GM08714 (cell line): ENCODE results near the gene OSGIN1.

Source experiments
- H3K4me3 ChIP-seq: fragments of 200-500 bp; sonication (Bioruptor generic); 2 replicates; pipeline ENCODE4 v1.5.1; 2014; ENCODE audit warnings: mild to moderate bottlenecking, low read length, inconsistent platforms
- ZNF274 ChIP-seq: IDR thresholded peaks from 2 replicates; pipeline ENCODE4 v1.6.1; 2012; ENCODE audit warnings: mild to moderate bottlenecking, low read depth, low read length

OSGIN1 gene

GRCh38 chr16:83973581-83974385 lies 20.7 kb downstream of the OSGIN1 start:
- no peak overlapping the region for H3K4me3 ChIP-seq
- no peak for TF ChIP-seq ZNF274

DNA sequence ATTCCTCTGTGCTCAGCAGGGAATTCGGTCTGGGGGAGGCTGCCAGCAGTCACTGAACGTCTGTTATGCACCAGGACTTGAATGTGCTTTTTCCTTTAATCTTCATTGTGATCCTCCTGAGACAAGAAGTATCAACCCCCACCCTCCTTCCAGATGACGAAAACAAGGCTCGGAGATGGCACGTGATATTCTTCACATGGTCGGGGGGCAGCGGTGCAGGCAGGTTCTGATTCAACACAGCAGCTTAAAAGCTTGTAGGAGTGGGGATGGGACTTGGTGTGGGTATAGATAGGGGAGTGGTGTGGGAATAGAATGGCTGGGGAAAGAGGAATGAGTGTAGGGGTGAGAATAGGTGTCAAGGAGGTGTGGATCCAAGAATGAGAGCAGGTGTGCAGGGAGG lies 21.4 kb downstream of the OSGIN1 start:
- no peak for TF ChIP-seq ZNF274
- no peak overlapping the region for H3K4me3 ChIP-seq

- no peak overlapping the region for H3K4me3 ChIP-seq
- TF ChIP-seq ZNF274, result no peak
These were observed 22.7 kb downstream of the OSGIN1 start for GRCh38 chr16:83975590-83976260.

DNA sequence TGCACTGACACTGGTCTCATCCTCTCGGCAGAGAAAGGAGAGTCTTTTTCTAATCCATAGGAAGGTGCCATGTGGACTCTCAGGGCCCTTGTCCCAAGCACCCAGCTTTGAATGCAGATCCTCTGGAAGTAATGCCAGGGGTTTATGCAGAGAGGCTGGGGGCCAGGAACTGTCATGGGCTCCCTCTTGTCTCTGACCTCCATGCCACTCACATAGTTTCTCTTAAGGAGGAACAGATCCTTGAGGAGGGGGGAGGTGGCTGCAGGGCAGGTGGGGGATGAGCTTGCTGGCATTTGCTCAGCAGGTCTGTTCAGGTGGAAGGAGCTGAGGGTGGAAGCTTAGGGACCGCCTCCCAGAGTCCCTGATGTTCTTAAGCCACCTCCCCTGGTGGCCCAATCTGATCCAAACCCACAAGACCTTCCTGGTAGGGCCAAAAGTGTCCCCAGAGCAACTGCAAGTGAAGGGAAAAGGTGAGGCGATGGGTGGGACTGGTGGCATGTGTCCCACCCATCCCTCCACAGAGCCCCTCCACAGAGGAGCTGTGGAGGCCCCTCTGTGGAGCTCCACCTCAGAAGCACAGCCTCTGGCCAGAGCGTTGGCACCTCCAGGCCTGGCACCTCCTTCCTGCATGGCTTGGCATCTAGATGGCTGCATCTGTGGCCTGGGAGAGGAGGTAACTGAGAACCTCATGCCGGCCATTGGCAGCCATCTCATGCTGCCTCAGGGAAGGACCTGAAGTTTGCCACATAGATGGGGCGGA lies 24.2 kb downstream of the OSGIN1 start:
- TF ChIP-seq ZNF274, result no peak
- H3K4me3 ChIP-seq, result no peak overlapping the region

DNA sequence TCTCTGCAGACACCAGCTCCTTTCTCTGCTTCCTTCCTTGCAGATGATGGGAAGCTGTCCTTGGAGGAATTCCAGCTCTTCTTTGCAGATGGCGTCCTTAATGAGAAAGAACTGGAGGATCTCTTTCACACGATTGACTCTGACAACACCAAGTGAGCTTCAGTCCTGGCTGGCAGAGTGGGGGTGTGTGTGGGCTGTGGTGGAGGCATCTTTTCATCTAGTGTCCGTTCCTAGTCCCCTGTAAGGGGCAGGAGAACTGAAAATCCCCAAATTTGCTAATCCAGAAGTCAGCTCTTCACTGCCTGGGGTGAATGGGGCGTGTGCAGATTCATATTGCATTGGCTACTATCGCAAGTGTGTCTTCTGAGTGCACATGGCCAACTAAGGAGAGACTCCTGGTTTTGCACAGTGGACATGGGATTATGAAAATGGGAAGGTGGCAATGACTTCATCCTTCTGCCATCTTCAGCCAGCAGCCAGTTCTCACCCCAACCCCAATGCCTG lies 25.4 kb downstream of the OSGIN1 start:
- no peak overlapping the region for H3K4me3 ChIP-seq
- TF ChIP-seq ZNF274, result no peak

- TF ChIP-seq ZNF274, result no peak
- H3K4me3 ChIP-seq, result no peak overlapping the region
These were observed 26.4 kb downstream of the OSGIN1 start for GRCh38 chr16:83979441-83979840.

GRCh38 chr16:83980794-83981193 lies 27.8 kb downstream of the OSGIN1 start:
- no peak overlapping the region for H3K4me3 ChIP-seq
- TF ChIP-seq ZNF274, result no peak

DNA sequence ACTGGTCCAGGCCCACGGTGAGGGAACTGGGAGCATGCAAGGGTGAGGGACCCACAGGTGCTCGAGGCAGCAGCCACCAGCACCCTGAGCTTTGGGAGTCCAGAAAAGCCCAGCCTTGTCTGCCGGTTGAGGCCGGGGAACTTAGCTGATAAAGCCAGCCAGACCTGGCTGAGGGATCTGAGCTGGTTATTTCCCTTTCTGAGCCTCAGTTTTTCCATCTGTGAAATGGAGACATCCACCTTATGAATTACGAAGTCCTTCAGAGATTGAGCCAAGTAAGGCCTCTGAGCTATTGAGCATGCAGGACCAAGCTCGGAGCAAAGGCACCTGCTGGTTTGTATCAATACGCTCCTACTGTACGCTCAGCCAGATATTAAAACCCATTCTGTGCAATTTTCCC lies 28.8 kb downstream of the OSGIN1 start:
- TF ChIP-seq ZNF274, result no peak

DNA sequence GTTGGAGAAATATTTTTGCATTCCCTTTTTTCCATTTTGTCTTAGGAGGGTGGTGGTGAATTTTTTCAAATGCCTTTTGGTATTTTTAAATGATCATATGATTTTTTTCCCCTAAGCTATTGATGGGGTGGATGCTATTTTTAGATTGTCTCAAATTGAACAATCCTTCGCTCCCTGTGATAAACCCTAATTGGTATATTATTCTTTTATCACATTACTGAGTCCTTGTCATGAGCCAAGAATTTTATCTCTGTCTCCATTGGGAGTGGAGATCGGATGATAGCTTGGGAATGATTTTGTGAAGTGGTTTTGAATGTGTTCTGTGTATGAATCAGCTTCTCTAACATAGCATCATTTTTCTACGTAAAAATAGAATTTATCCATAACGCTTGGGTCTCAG lies 30.5 kb downstream of the OSGIN1 start:
- no peak for TF ChIP-seq ZNF274
- H3K4me3 ChIP-seq, result no peak overlapping the region

More for the DNA sequence above, 28.8 kb downstream of the OSGIN1 start:
- H3K4me3 ChIP-seq, result no peak overlapping the region

- TF ChIP-seq ZNF274, result no peak
These were observed 36.3 kb downstream of the OSGIN1 start for GRCh38 chr16:83989300-83989699.

DNA sequence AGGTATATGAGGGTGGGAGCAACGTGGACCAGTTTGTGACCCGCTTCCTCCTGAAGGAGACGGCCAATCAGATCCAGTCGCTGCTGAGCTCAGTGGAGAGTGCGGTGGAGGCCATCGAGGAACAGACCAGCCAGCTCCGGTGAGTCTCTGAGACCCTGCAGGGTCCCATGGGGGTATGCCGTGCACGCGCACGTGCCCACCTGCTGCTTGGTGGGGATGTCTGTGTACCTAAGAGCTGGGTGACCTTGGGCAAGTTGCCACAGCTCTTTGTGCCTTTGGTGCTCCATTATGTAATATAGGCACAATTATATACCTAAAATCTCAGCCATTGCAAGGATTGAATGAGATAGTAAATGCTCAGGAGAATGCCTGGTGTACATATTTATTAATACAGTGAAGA lies 37.5 kb downstream of the OSGIN1 start:
- TF ChIP-seq ZNF274, result no peak
- H3K4me3 ChIP-seq, result no peak overlapping the region

More at GRCh38 chr16:83989300-83989699, 36.3 kb downstream of the OSGIN1 start:
- H3K4me3 ChIP-seq, result no peak overlapping the region

DNA sequence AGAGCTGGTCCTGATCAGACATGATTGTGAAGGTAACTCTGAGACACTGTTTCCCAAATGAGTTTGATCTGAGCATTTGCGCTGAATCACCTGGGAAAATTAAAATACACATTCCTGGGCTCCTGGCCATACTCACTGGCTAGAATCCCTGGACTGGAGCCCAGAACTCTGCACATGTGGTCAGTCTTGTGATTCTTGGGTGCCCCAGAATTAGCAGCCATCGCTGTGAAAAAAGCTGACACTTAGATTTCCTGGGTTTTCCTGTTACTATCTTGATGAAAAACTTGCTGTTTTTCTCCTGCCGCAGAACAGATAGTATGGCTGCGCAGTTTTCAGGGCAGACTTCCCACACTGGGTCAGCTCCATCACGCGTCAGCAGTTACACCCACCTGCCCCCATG lies 39.6 kb downstream of the OSGIN1 start:
- H3K4me3 ChIP-seq, result no peak overlapping the region
- TF ChIP-seq ZNF274, result no peak

DNA sequence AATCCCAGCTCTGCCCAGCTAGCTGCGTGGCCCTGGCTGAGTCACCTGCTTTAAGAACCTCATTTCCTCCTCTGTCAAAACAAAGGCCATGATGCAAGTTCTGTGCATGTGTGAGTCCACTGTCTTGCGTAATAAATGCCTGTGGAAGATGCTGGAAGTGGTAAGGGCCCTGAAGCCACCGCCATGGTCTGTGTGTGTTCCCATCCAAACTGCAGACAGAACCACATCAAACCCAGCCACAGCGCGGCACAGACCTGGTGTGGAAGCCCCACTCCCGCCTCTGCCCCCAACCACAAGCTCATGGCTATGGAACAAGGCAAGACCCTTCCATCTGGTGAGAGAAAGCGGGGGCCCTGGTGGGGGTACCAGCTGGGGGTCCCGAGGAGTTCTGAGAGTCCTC lies 41.0 kb downstream of the OSGIN1 start:
- H3K4me3 ChIP-seq, result no peak overlapping the region
- no peak for TF ChIP-seq ZNF274

DNA sequence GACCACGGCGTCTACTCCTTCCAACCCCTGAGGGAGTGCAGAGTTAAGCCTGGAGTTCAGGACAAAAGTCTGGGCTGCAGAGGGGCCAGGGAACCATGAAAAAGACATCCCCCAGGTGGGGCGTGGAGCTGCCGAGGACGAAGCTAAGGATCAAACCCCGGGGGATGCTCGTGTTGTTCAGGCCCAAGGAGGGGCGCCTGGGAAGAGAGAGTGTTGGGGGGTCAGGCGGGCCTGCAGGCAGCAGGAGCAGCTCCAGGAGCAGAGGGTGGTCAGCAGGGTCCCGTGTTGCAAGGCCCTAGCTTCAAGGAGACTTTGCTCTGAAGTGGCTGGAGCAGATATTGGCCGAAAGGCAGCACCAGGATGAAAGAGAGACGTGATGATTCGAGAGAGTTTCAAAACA lies 41.7 kb downstream of the OSGIN1 start:
- no peak for TF ChIP-seq ZNF274
- no peak overlapping the region for H3K4me3 ChIP-seq

DNA sequence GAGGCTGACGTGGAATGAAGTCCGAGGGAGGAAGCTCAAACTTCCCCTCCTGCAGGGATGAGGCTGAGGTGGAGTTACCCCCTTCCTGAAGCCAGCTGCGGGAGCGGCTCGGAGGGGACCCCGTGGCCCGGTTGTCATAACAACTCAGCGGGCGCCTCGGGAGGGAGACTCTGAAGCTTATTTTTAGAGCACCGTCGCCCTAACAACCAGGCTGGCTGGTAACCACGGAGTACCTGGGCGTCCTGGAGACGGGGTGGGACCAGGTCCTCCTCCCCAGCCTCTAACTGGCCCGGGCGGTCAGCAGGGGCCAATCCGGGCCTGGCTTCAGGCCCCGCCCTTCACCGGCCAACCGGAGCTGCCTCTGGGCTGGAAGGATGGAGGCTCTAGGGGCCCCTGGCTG lies 42.7 kb downstream of the OSGIN1 start:
- H3K4me3 ChIP-seq, result no peak overlapping the region
- no peak for TF ChIP-seq ZNF274
